GM19043 (cell line): ENCODE measurements around the gene ST3GAL2.
"Not testable (repeated sequence)": the region's sequence is repeated elsewhere in the genome, so short reads cannot be mapped to it uniquely, and the experiment has no call there.

Source experiments
- ATAC-seq: cut with Tn5 transposase; IDR thresholded peaks from one replicate; pipeline ENCODE4 v1.9.1; 2021; ENCODE audit warnings: low read depth; ENCODE audit not compliant: unreplicated experiment

ST3GAL2 gene

DNA sequence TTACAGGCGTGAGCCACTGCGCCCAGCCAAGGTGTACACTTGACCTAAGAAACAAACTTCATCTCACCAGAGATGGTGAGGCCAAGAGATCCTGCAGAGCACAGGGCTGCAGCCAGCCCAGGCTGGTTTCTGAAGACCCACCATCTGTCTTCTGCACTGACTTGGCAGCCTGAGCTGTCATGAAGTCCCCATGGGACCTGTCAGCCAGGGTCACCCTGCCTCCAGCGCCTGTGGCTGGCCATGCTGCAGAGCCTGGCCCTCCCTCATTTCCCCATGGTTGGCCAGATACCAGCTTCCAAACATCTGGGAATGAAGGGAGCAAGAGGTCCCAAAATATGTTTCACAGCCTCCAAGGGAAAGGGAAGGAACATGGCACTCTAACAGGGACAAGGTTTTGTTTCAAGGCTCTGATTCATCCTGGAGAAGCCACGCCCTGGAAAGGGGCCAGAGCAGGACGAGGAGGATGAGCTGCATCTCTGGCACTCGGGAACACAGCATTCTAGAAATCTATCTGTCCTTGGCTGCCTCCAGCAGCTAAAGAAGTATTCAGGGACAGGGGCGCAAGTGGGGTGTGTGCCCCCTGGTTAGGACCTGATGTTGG lies 46.9 kb downstream of the ST3GAL2 start:
- no peak for ATAC-seq

GRCh38 chr16:70391446-70391845 lies 47.5 kb downstream of the ST3GAL2 start:
- no peak for ATAC-seq

- no peak for ATAC-seq
Measured at GRCh38 chr16:70390774-70391173, 48.1 kb downstream of the ST3GAL2 start.

- no peak for ATAC-seq
Measured at GRCh38 chr16:70388006-70388680, 50.8 kb downstream of the ST3GAL2 start.

GRCh38 chr16:70386289-70386986 lies 52.5 kb downstream of the ST3GAL2 start:
- ATAC-seq, result not testable (repeated sequence)

DNA sequence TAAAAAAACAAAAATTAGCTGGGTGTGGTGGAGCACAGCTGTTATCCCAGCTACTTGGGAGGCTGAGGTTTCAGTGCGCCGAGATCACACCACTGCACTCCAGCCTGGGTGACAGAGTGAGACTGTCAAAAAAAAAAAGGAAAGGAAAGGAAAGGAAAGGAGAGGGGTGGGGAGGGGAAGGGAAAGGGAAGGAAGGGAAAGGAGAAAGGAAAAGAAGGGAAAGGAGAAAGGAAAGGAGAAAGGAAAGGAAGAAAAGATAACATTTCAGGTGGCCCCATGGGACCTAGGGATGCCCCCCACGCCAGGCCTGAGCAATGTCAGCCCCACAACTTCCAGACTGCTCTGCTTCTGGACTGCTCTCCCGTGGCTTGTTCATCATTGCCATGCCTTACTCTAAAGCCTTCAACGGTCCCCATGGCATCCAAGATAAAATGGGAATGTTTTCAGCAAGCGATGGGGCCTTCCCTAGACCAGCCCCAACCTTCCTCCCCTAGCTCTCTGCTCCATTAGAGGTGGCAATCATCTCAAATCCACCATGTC lies 55.4 kb downstream of the ST3GAL2 start:
- no peak for ATAC-seq

DNA sequence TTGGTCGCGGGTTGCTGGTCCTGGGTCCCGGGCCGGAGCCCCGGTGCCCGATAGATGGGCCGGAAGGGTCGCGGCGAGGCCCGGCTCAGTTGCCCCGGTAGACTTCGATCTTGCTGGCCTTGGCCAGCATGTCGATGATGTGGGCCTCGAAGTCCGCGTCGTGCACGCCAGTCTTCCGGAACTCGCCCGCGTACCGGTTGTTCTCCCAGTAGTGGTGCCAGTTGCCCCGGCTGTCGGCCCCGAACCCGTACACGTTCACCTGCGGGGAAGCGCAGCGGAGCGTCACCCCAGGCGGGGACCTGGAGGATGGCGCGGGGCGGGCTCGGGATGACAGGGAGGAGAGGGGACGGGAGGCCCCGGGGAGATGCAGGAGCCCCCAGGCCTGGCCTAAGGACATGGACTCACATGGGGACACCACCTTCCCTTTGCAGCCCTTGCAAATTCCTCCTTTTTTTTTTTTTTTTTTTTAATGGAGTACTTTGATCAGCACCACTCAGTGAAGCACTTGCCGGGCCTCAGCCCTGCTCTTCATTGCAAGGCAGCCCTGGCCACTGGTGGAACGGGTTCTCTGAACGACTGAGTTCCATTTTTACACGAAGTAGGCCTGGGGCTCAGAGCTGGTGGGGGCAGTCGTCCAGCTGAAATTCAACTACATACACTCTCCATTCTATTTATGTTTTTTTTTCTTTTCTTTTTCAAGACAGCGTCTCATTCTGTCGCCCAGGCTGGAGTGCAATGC lies 57.1 kb downstream of the ST3GAL2 start:
- ATAC-seq, result no peak

GRCh38 chr16:70380919-70381603 lies 57.8 kb downstream of the ST3GAL2 start:
- ATAC-seq, result peak; percentile 82

DNA sequence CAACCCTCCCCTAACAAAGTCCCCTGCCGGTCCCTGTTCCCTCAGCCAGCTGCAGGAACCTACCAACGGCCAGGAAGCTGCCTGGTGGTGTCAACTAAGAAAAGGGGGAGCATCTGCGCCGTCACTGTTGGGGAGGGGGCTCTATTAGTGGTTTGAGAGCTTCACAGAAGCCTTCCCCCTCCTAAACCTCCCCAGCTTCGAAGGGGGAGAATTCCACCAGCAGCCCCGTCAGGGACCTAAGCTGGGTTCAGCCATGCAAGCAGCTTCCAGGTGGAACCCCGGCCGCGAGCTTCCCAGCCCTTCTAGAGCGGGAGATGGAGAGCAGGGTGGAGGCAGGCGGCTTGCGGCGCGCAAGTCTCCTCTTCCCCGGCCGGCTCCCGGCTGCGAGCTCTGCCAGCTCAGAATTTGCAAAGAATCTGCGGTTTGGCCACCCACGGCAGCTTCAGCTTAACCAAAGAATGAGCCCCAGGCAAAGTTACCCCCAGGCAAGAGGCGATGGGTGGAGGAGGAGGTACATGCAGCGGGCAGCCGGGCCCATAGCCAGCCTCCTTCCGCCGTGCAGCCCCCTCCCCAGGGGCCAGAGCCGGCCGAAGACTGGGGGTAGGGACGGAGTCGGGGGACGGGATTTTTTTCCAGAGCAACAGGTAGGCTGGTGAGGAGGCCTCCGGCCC lies 58.5 kb downstream of the ST3GAL2 start:
- ATAC-seq, result peak; percentile 1

- ATAC-seq, result no peak
Measured at GRCh38 chr16:70378869-70379493, 59.9 kb downstream of the ST3GAL2 start.

DNA sequence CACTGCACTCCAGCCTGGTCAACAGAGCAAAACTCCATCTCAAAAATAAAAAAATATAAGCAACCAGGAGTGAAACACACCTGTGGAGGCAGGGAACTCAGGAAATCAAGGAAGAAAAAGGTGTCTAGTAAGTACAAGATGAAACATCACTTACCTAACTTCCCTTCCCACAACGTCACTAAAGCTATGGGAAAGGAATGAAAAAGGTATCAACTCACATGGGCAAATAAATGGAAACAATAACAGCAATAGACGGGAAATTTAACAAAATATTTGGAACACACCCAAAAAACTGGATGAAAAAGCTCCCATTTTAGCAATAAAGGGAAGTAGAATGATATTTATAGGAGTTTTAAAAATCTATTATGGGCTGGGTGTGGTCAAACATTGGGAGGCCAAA lies 61.1 kb downstream of the ST3GAL2 start:
- no peak for ATAC-seq

GRCh38 chr16:70375636-70376611 lies 63.0 kb downstream of the ST3GAL2 start:
- ATAC-seq, result no peak

DNA sequence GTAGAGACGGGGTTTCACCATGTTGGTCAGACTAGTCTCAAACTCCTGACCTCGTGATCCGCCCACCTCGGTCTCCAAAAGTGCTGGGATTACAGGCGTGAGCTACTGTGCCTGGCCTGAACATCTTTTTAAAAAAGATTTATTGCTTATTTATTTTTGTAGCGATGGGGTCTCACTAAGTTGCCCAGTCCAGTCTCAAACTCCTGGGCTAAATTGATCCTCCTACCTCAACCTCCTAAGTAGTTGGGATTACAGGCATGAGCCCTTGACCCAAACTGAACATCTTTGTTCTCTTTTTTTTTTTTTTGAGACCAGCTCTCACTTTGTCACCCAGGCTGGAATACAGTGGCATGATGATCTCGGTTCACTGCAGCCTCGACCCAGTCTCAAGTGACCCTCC lies 64.7 kb downstream of the ST3GAL2 start:
- ATAC-seq, result no peak

GRCh38 chr16:70372921-70373728 lies 65.8 kb downstream of the ST3GAL2 start:
- ATAC-seq, result no peak

- no peak for ATAC-seq
Measured at GRCh38 chr16:70370924-70371323, 68.0 kb downstream of the ST3GAL2 start.

GRCh38 chr16:70370145-70370544 lies 68.8 kb downstream of the ST3GAL2 start:
- ATAC-seq, result not testable (repeated sequence)

DNA sequence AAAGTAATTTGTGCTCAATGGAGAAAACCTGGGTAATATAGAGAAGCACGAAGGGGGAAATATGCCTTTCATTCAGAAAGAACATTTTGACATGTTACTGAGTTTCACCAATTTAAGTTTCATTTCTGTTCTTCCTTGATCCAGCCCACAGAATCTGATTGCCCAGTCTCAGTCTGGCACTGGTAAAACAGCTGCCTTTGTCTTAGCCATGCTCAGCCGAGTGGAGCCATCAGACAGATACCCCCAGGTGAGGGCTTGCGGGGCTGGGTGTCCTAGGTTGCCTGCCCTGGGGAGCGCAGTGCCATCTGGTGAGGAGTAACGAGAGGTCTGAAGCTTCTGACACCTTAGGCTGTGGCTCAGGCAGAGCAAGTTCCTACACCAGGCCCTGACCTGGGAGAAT lies 74.5 kb downstream of the ST3GAL2 start:
- no peak for ATAC-seq
